Ramos (cell line): ENCODE data around the gene TRIM62.

Experiments used
- in situ Hi-C: fragments of 300-500 bp; cut with MboI; formaldehyde crosslinking; loops from one replicate; pipeline ENCODE4 v1.14.3; 2022; ENCODE audit warnings: low sequenced_read_pairs; ENCODE audit not compliant: unreplicated experiment

TRIM62 gene

DNA sequence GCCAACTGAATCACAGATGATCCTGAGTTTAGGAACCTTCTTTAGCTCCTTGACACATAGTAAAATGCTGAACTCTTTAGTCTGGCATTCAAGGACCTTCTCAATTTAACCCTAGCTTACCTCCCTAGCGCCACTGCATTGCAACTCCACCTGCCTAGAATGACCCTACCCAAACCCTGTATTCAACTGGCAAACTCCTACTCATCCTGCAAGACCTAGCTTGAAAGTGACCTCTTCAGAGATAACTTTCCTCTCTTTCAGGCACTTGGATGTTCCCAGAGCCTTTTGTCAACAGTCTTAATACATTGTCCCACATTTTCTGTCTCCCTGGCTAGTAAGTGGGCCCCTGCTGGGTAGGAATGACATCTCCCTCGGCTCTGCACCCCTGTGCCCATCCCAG, 19.7 kb downstream of the TRIM62 start:
- in situ Hi-C loops, result no loop called here

DNA sequence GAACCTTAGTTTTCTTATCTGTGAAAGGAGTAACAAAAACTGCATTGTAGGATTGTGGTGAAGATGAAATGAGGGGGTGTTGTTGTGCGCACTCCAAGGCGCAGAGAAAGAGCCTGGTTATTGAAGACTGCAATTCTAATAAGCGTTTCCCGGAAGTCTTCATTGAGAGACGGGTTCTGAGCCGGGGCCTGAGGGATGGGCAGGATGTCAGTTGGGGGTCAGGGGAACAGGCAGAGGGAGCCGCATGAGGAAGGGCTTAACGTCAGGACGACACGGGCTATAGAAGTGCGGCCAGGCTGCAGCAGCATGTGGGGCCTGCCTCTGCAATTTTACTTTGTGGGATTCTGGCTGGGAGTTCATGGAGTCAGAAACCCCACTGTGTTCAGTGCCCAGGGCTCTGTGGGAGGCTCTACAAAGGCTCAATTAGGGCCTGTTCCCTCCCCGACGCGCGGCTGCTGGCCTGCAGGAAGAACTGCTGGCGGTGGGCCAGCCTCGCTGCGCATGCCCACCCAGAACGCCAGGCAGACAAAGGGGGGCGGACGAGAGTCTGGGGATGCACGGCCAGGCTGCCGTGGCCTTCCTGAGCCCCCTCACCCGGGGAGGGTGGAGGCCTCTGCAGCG, 20.7 kb downstream of the TRIM62 start:
- in situ Hi-C loops, result no loop called here

DNA sequence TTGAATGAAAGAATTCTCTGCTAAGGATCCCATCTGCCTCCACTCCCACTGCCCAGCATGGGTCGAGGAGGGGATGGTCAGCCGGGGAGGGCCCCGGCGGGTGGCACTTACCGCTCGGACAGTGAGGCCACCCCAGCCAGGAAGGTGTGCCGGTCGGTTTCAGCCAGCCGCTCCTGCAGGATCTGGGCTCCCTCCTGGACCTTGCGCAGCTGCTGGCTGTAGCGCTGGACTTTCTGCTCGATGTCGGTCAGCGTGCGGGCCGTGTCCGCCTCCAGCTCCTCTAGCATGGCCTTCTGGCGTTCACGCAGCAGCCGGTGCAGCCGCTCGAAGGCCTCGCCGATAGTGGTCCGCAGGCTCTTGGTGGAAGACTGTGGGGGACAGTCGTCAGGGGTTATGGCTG, 22.3 kb downstream of the TRIM62 start:
- in situ Hi-C loops, result no loop called here

DNA sequence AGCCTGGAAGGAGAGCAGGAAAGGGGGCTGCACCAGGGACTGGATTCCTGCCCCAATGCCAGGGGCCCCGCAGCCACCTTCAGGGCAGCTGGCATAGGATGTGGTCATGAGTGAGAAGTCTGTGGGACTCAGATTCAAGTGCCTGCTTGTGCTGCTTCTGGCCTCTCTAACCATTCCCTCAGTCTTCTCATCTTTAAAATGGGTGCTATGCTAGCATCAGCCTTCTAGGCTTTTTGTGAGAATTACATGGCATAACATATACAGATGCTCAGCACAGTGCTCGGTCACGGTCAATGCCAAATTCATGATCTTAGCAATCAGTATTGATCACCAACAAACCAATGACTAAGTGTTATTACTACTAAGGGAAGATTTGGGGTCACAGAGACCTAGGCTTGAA, 23.5 kb downstream of the TRIM62 start:
- in situ Hi-C loops, result no loop called here

DNA sequence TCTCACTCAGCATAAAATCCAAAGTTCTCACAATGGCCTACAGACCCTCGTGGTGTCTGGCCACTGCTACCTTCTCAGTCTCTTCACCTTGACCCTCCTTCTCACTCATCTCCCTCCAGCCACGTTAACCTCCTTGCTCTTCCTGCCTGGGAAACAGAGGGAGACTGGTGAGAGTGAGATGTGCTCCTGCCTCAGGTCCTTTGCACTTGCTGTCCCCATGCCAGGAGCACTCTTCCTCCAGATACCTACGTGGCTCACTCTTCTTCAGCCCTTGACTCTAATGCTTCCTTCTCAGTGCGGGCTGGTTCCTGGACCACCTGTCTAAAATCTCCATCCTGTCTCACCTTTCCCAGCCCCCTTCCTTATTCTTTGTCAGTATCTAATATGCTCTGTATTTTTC, 24.7 kb downstream of the TRIM62 start:
- in situ Hi-C loops, result no loop called here

DNA sequence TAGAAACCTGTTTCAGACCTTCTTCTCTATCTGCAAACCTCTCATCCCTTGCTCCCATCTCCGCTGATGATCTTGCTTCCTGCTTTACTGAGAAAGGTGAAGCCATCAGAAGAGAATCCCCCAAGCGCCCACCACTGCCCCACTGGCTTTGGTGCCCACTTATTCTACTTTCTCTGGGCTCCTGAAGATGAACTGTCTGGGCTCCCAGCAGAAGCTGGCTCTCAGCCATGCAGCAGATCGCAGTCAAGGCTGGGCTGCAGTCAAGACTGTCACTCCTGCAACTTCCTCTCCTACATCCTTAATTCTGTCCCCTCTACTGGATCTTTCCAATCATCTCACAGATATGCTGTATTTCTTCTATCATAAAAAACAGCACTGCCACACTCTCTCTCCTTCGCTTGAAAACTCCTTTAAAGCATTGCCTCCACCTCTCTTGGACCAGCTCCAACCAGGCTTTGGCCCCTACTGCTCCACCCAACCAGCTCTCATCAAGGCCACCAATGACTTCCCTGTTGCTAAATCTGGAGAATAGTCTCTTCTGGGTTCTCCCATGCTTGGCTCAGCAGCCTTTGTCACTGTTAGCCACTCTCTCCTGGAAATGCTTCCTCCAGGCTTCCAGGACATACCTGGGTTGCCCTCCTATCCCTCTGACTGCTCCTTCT, 25.8 kb downstream of the TRIM62 start:
- in situ Hi-C loops, result no loop called here

DNA sequence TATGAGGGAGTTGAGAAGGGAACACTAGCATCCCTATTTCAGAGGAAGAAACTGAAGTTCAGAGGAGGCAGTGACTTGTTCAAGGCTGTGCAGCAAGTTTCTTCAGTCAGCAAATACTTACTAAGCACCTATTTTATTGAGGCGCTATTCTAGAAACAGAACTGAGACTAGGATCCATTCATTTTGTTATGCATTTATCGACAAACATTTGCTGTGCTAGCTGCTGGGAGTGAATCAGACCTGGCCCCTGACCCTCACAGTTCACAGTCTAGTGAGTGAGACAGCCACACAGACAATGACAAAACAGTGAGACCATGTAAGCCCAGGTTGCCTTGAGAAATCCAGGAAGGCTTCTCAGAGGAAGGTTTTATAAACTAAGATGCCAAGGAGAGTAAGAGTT, 28.2 kb downstream of the TRIM62 start:
- in situ Hi-C loops, result no loop called here

DNA sequence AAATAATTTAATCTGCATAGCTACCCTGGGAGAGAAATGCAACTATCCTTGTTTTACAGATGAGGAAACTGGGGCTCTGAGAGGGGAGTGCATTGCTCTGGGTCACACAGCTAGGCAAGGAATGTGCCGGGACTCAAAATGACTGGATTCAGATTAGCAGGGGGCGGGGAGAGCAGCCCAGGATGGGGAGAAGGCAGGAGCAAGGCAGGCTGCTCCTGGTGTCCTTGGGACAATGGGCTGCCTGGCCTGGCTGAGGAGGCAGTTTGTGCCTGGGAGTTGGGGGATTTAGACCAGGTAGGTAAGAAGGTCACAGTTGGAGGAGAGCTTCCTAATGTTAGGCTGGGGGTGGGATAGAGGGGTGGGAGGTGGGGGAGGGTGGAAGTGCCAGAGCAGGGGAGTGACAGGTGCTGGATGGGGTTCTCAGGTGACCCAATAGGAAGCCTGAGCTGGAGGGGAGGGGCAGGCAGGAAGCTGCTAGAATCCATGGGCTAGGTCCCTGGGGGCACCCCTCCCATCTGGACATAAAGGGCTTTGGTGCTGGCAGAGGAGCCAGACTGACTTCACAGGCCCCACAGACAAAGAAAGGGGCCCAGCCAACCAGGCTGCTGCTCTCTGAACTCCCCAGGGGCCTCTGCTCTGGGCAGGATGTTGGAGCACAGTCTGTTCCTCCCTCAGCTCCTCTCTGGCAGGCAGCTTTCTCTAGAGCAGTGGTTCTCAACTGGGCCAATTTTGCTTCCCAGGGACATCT, 29.0 kb downstream of the TRIM62 start:
- in situ Hi-C loops, result no loop called here

DNA sequence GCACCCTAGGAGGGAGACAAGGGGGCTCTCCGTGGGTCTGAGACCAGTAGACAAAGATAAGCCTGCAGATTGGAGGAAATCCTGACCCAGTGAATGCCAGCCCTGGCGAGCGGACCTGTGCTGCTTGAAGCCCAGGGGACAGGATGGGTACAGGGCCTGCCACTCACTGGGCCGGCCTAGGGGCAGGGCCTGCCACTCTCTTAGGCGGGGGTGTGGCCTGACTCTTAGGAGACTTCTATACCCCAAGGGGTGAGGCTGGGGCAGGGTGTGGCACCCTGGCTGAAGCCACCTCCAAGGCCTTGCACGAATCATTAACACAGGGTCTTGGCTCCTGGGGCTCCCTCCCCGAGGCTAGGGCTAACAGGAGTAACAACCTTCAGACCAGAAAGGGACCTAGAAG, 30.7 kb downstream of the TRIM62 start:
- in situ Hi-C loops, result no loop called here

DNA sequence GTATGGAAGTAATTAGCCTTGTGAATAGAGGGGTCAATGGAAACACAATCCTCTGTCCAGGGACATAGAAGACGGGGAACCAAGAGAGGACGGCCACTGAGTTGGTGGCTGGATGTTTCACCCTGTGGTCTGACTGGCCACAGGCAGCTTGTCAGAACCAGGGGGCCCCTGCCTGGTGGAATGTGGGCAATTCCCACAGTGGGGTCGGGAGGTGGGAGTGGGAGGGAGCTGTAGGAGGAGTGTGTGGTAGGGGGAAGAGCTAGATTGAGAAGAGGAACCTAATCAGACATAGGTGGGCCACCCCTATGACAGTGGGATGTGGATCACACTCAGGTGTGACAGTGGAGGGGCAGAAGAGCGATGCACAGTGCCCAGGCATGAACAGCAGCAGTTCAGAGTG, 31.3 kb downstream of the TRIM62 start:
- in situ Hi-C loops, result no loop called here

DNA sequence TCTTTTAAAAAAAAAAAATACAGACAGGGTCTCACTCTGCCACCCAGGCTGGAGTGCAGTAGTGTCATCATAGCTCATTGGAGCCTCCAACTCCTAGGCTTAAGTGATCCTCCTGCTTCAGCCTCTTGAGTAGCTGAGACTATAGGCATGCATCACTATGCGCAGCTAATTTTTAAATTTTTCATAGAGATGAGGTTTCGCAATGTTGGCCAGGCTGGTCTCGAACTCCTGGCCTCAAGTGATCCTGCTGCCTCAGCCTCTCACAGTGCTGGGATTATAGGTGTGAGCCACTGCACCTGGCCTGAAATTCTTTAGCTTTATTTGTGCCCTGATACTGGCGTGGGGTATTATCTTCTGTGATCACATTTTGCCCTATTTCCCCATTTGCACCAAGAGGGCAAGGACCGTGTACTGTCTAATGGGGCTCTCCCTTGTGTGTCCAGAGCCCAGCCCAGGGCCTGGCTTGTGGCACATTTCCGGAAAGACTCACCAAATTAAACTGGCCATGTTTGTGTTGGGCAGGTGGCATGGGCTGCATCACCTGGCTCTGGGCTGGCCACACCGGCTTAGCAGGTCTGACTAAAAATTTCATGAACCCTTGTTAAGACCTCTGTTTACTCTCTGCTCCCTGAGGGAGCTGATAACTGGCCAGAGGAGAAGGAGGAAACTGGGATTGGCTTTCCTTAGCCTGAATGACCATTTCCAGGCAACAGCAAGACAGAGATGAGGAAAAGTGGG, 32.2 kb downstream of the TRIM62 start:
- in situ Hi-C loops, result no loop called here

DNA sequence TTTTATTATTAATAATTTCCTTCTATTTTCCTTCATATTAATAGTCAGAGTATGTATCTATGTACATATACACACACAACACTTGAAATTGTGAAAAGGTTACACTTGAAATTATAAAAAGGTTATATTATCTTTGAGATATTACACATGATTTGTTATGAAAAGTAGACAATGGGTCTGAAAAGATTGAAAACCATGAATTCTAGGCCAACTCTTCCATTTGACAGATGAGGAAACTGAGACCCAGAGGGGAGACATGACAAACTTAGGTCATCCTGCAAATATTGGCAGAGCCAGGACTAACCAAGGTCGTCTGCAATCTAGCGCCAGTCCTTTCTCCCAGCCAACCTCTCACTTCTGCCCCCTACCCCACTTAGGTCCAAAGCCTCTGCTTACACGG, 33.2 kb downstream of the TRIM62 start:
- in situ Hi-C loops, result no loop called here

DNA sequence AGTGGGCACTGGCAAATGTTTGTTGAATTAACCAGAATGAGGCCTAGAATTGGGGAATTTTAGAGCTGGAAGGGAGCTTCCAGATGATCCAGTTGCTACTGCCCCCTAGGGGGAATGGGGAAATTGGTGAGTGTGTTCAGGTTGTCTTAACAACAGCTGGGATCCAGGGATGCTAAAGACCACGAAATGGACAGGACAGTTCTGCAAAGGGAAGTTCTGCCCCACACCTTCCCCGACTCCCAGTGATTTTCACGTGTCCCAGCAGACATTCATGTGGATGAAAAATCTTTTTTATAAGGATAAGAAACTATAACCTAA, 33.9 kb downstream of the TRIM62 start:
- in situ Hi-C loops, result no loop called here

DNA sequence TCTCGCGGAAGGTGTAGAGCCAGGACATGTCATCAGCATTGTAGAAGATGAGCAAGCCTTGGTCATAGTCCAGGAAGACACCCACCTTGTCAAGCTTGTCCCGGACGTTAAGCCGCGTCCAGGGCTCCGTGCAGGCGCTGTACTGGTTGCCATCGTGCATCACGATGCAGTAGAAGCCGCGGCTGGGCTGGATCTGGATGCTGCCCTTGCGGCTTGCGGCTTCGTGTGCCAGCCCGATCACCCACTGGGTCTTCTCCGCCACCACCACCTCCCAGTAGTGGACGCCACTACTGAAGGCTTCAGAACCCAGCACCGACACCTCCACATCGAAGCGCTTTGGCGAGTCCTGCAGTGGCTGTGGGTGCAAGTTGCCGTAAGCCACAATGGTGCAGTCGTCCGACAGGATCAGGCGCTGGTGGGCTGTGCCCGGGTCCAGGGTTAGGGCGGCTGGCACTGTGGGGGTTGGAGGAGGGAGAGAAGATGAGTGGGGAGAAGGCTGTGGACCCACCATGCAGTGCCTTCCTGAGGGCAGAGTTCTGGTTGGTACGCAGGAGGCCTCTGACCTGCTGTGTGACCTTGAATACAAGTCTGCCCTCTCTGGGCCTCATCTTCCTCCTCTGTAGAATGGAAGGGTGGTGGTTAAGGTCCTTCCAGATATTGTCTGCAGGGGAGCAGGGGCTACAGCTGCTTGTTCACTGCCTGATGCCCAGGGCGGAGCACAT, 34.4 kb downstream of the TRIM62 start:
- in situ Hi-C loops, result no loop called here

DNA sequence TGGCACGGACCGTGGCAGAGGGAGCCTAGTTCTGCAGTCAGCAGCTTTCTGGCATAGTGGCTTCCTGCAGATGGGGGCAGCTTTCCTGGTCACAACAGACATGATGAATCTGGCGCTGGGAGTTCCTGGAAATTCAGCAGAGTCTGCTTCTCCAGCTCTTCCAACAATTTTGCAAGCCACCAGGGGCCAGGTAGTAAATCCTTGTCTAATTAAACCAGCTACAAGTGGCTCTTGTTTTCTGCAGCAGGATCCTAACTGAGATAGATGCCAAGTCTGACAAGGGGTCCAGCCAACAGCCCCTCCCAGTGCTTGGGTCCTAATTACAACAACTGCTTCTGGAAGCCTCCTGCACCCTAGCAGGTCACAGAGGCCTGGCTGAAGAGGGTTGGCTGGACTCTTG, 35.8 kb downstream of the TRIM62 start:
- in situ Hi-C loops, result no loop called here

DNA sequence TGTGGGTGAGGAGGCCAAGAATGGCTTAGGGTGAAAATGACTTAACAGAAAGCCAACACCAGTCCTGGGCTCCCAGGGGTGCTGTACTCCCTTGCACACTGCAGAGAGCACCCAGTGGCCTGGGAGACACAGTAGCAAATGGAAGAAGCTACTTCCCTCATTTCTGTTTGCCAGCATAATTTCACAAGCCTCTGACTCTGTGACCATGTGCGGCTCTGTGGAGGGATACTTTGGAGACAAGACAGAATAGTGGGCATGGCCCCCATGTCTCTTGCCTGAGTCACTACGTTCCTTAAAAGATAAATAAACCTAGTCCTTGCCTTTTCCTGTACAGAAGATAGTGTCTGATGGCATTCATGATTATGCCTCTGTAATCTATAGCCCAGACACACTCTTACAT, 38.1 kb downstream of the TRIM62 start:
- in situ Hi-C loops, result no loop called here

DNA sequence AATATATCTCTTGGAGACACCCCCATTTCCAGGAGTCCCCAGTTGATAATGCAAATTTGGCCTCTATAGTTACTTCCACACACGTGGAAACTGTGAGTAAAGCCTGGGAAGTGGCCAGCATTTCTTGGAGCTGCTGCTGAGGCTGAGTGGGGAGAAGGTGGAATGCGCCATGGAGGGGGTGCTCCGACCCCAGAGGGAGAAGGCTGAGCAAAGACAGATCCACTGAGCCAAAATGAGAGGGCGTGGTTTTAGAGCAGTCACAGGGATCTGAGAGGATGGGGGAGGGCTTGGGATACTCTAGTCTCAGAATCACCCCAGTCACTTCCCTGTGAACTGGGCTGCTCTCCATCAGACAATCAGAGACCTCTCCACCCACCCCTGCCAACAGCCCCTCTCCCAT, 38.7 kb downstream of the TRIM62 start:
- in situ Hi-C loops, result no loop called here

DNA sequence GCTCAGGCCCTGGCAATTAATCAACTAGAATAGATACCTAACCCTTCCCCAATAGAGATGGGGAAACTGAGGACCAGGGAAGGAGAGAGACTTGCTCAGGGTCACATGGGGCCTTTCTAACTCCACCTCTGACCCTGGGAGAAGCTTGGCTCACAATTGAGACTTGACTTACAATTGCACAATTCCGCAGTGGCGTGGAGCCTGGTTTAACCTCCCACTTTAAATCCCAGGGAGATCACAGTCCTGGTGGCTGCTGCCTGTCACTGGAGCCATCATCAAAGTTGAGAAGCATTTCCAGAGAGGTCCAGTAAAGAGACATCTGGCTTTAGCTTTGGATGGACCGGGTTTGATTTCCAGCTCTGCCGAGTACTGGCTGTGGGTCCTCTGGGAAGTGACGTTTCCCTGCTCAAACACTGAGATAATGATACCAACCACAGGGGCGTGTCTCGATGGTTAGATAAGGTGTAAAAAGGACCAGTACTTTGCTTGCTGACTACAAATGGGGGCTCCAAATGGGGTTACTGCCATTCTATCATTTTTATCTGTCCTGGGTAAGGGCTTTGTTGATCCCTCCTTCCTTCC, 39.3 kb downstream of the TRIM62 start:
- in situ Hi-C loops, result no loop called here

DNA sequence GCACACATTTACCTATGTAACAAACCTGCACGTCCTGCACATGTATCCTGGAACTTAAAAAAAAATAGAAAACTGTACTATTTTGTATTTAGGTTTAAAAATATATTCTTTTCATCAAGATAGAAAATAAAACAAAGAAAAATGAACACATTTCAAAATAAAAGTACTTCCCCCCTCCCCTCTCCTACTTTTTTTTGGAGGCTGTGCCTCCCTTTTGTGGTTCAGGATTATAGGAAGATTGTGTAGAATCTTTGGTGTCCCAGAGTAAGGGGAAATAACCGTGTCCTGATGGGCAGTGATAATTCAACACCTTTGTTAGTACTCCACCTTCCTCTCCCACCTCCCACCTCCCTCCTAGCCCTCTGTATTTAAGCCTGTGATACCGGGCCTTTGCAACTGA, 40.1 kb downstream of the TRIM62 start:
- in situ Hi-C loops, result no loop called here

DNA sequence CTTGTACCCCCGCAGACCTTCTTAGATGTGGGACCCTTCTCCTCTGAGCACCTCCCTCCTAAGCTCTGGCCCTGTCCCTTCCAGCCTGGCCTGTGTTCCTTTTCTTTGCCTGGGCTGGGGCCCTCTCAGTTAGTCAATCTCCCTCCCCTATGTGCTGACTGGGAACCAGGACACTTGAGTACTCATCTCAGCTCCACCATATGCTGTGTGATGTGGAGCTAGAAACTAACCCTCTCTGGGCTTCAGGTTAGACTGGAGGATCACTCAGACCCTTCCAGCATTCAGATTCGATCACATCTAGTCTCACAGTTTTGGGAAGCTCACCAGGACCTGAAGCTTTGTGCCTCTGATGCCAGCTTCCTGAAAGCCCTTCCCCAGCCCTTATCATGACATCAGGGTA, 40.6 kb downstream of the TRIM62 start:
- in situ Hi-C loops, result no loop called here
